Thymus (tissue), 11 donors: ENCODE results near the gene CA5B. TPM values are rescaled to one million over a fixed set of nuclear protein-coding genes. Genes with fewer than 3 reads are reported as not detected.

Experiments used
- DNase-seq, 9 donors: peaks; one replicate each; pipeline ENCODE4 v3.0.0-alpha.2; 2013; ENCODE audit warnings: low spot score in 9 of 9, low read depth in 6 of 9, missing footprints in 1 of 9
- H3K27ac ChIP-seq, 2 donors: one replicate each; pipeline ENCODE4 v1.5.1; 2013; ENCODE audit warnings: control low read depth in 1 of 2, low read depth in 1 of 2, low read length in 1 of 2, mild to moderate bottlenecking in 1 of 2, moderate library complexity in 1 of 2
- H3K27me3 ChIP-seq, 2 donors: one replicate each; pipeline ENCODE4 v1.5.1; 2013; ENCODE audit warnings: low read length in 1 of 2; ENCODE audit not compliant: control insufficient read depth in 2 of 2, insufficient read depth in 1 of 2
- H3K36me3 ChIP-seq, 2 donors: one replicate each; pipeline ENCODE4 v1.5.1; 2013; ENCODE audit warnings: low read length in 1 of 2, mild to moderate bottlenecking in 1 of 2, moderate library complexity in 1 of 2; ENCODE audit not compliant: control insufficient read depth in 2 of 2, insufficient read depth in 2 of 2
- H3K4me1 ChIP-seq, 2 donors: one replicate each; pipeline ENCODE4 v1.5.1; 2013; ENCODE audit warnings: low read length in 2 of 2; ENCODE audit not compliant: control insufficient read depth in 2 of 2, insufficient read depth in 2 of 2
- H3K4me3 ChIP-seq, 2 donors: one replicate each; pipeline ENCODE4 v1.5.1; 2013; ENCODE audit warnings: low read length in 2 of 2, control low read depth in 1 of 2, mild to moderate bottlenecking in 1 of 2
- H3K9me3 ChIP-seq, 2 donors: one replicate each; pipeline ENCODE4 v1.5.1; 2013; ENCODE audit warnings: low read length in 1 of 2, mild to moderate bottlenecking in 1 of 2; ENCODE audit not compliant: control insufficient read depth in 2 of 2, insufficient read depth in 1 of 2
- WGBS: extraction: QIAGEN DNeasy Blood & Tissue Kit; methylation state at CpG from one replicate; pipeline ENCODE4 v1.1.7; 2013; 5-methylcytosine and 5-hydroxymethylcytosine counted together
- polyA plus RNA-seq: library from polyadenylated mRNA; stranded (reverse); fragments of 200-250 nt; gene quantifications from one replicate; pipeline ENCODE4 v1.2.3, GENCODE V29; 2013
- total RNA-seq: library from RNA; stranded (reverse); fragments of 120-200 nt; gene quantifications from one replicate; pipeline ENCODE4 v1.2.4, GENCODE V29; 2013
- donor health status: healthy.

Gene CA5B
- total and polyA plus RNA-seq, 2 donors = 2.9 to 3.1 TPM

DNA sequence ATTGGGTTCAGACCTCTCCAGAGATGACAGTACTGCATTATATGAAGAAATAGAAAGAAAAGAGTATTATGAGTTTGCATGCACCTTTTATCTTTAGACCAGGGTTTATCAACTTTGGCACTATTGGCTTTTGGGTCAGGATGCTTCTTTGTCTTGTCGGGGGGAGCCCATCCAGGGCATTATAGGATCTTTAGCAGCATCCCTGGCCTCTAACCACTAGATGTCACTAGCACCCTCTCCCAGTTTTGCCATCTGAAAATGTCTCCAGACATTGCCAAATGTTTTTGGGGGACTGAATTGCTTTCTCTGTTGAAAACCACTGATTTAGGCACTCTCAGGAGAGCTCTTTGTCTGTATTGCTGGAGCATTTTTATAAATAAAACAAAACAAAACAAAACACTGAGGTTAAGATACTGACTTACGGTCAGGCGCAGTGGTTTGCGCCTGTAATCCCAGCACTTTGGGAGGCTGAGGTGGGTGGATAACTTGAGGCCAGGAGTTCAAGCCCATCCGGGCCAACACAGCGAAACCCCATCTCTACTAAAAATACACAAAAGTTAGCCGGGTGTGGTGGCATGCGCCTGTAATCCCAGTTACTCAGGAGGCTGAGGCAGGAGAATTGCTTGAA, 23.6 kb downstream of the CA5B start:
- Histone ChIP-seq H3K4me3 (no peak overlapping the region), H3K27ac (no peak overlapping the region), H3K4me1 (no peaks in the 10 kb centered on the region), H3K27me3 (no peaks in the 10 kb centered on the region), H3K9me3 (no peaks in the 10 kb centered on the region), H3K36me3 (no peaks in the 10 kb centered on the region)
- DNase-seq = peak in 2 of 9 donors; percentile 54 to 65
- 88% methylated on average over 8 of the region's 8 CpGs for WGBS

GRCh38 chrX:15769300-15769954, 31.4 kb downstream of the CA5B start:
- H3K4me3 ChIP-seq = no peak overlapping the region
- H3K4me1 ChIP-seq = no peaks in the 10 kb centered on the region
- 96% methylated on average over 4 of the region's 4 CpGs for WGBS
- no peaks in the 10 kb centered on the region for H3K9me3 ChIP-seq
- DNase-seq = no peak
- H3K27ac ChIP-seq = no peak overlapping the region
- H3K36me3 ChIP-seq = no peaks in the 10 kb centered on the region
- no peaks in the 10 kb centered on the region for H3K27me3 ChIP-seq

- no peaks in the 10 kb centered on the region for H3K9me3 ChIP-seq
- peak overlapping the region in 1 of 2 donors; percentile 31 for H3K27ac ChIP-seq
- H3K4me1 ChIP-seq = peaks cover 0 to 2% of the 10 kb centered on the region in 2 donors
- H3K36me3 ChIP-seq = no peaks in the 10 kb centered on the region
- 64% methylated on average over 13 of the region's 13 CpGs for WGBS
- H3K27me3 ChIP-seq = no peaks in the 10 kb centered on the region
- H3K4me3 ChIP-seq = no peak overlapping the region
- no peak for DNase-seq
Measured at GRCh38 chrX:15781961-15782699, 44.1 kb downstream of the CA5B start.

GRCh38 chrX:15785176-15785750, 47.2 kb downstream of the CA5B start:
- no peaks in the 10 kb centered on the region for H3K27me3 ChIP-seq
- no peaks in the 10 kb centered on the region for H3K36me3 ChIP-seq
- no peak overlapping the region for H3K4me3 ChIP-seq
- H3K4me1 ChIP-seq = peaks cover 0 to 8% of the 10 kb centered on the region in 2 donors
- DNase-seq = no peak
- no peak overlapping the region for H3K27ac ChIP-seq
- 98% methylated on average over 3 of the region's 3 CpGs for WGBS
- H3K9me3 ChIP-seq = no peaks in the 10 kb centered on the region

DNA sequence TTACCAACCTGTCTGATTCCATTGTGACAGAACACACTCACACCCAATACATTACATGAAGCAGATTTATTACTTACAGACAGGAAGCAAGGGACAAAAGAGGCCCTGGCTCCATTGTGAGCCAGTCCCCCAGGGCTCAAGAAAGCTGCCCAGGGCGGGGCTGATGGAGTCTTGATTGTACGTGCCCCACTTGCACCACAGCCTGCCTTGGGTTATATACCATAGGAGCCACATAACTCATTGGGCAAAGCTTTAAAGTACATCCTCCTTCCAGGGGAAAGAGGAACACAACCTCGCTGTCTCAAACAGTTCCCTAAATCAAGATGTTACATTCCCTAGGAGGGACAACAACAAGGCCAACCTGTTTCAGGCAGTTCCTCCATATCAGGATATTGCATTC, 48.8 kb downstream of the CA5B start:
- Histone ChIP-seq H3K4me3 (no peak overlapping the region), H3K27me3 (no peaks in the 10 kb centered on the region), H3K36me3 (no peaks in the 10 kb centered on the region), H3K4me1 (peaks cover 0 to 13% of the 10 kb centered on the region in 2 donors), H3K27ac (no peak overlapping the region), H3K9me3 (no peaks in the 10 kb centered on the region)
- DNase-seq = no peak
- 94% methylated on average over 3 of the region's 3 CpGs for WGBS

- H3K4me1 ChIP-seq = peaks cover 0 to 11% of the 10 kb centered on the region in 2 donors
- WGBS = under 1% methylated on average over 55 of the region's 55 CpGs
- H3K4me3 ChIP-seq = peak within 1 kb of the TSS; percentile 69 to 83
- peak; percentile 53 to 95 (median 77) for DNase-seq
- H3K27me3 ChIP-seq = no peaks in the 10 kb centered on the region
- H3K27ac ChIP-seq = peak within 1 kb of the TSS; percentile 92 to 95
- H3K9me3 ChIP-seq = no peaks in the 10 kb centered on the region
- peaks cover 0 to 6% of the 10 kb centered on the region in 2 donors for H3K36me3 ChIP-seq
Measured at GRCh38 chrX:15789979-15790768, 52.1 kb downstream of the CA5B start, which contains the start of gene ZRSR2. Gene ZRSR2, plus strand, starts transcription at chrX:15790484. Its CDS starts 12 bp downstream, at chrX:15790496.

GRCh38 chrX:15790769-15791290, 52.8 kb downstream of the CA5B start:
- no peaks in the 10 kb centered on the region for H3K9me3 ChIP-seq
- peak overlapping the region; percentile 92 to 95 for H3K27ac ChIP-seq
- peaks cover 0 to 10% of the 10 kb centered on the region in 2 donors for H3K36me3 ChIP-seq
- peaks cover 0 to 11% of the 10 kb centered on the region in 2 donors for H3K4me1 ChIP-seq
- H3K27me3 ChIP-seq = no peaks in the 10 kb centered on the region
- under 1% methylated on average over 15 of the region's 15 CpGs for WGBS
- H3K4me3 ChIP-seq = peak overlapping the region; percentile 69 to 83
- peak in 7 of 9 donors; percentile 4 to 62 (median 15) for DNase-seq

DNA sequence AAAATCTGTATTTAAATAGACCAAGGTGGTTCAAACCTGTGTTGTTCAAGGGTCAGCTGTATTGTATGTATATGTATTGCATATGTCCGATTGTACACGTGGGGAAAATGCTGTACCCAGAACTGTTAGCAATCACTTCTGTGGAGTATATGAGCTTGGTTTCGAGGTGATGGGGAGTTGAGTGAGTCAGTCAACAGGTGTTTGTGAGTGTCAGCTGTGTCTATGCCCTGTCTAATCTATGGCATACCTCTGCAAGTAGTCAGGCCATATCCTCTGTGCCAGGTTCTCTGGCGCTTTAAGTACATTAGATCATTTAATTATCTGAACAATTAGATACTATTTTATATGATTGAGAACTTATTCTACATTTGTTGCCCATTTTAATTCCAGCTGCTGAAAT, 59.6 kb downstream of the CA5B start:
- Histone ChIP-seq H3K9me3 (no peaks in the 10 kb centered on the region), H3K36me3 (peaks cover 0 to 26% of the 10 kb centered on the region in 2 donors), H3K27me3 (no peaks in the 10 kb centered on the region), H3K4me3 (no peak overlapping the region), H3K27ac (no peak overlapping the region), H3K4me1 (no peaks in the 10 kb centered on the region)
- DNase-seq = no peak
- 74% methylated on average over 4 of the region's 4 CpGs for WGBS
